GM21423 (cell line): Measurements from ENCODE around the gene SLC34A3.

Source experiments
- ATAC-seq: cut with Tn5 transposase; IDR thresholded peaks from one replicate; pipeline ENCODE4 v1.9.1; 2021; ENCODE audit warnings: mild to moderate bottlenecking, moderate library complexity; ENCODE audit not compliant: unreplicated experiment

SLC34A3 gene

GRCh38 chr9:137195525-137196220, 35.0 kb upstream of the SLC34A3 start:
- no peak for ATAC-seq

GRCh38 chr9:137198051-137198901, 32.4 kb upstream of the SLC34A3 start:
- ATAC-seq, result no peak

GRCh38 chr9:137198902-137199283, 31.8 kb upstream of the SLC34A3 start:
- no peak for ATAC-seq

GRCh38 chr9:137199411-137200121, 31.1 kb upstream of the SLC34A3 start:
- no peak for ATAC-seq

- ATAC-seq, result peak; percentile 82
Measured at GRCh38 chr9:137200311-137201204, 30.1 kb upstream of the SLC34A3 start, which contains the start of gene TPRN. Gene TPRN, minus strand, starts transcription at chr9:137200741. Its CDS starts 30 bp downstream, at chr9:137200711.

- ATAC-seq, result no peak
Measured at GRCh38 chr9:137201205-137201868, 29.4 kb upstream of the SLC34A3 start.

- ATAC-seq, result no peak
Measured at GRCh38 chr9:137202966-137203365, 27.7 kb upstream of the SLC34A3 start.

- ATAC-seq, result no peak
Measured at GRCh38 chr9:137204731-137205125, 26.0 kb upstream of the SLC34A3 start.

- peak; percentile 39 for ATAC-seq
Measured at GRCh38 chr9:137205126-137206069, 25.3 kb upstream of the SLC34A3 start, which contains the start of the genes NDOR1 and TMEM203. Gene NDOR1, plus strand, starts transcription at chr9:137205700. Its CDS starts 78 bp downstream, at chr9:137205778. Gene TMEM203, minus strand, starts transcription at chr9:137205648. Its CDS starts 234 bp downstream, at chr9:137205414.

GRCh38 chr9:137206602-137207001, 24.1 kb upstream of the SLC34A3 start:
- ATAC-seq, result no peak

- ATAC-seq, result no peak
Measured at GRCh38 chr9:137211532-137211931, 19.2 kb upstream of the SLC34A3 start.

- ATAC-seq, result no peak
Measured at GRCh38 chr9:137212520-137212919, 18.2 kb upstream of the SLC34A3 start.

GRCh38 chr9:137213160-137214060, 17.3 kb upstream of the SLC34A3 start:
- ATAC-seq, result no peak

GRCh38 chr9:137214620-137215019, 16.1 kb upstream of the SLC34A3 start:
- no peak for ATAC-seq

- ATAC-seq, result no peak
Measured at GRCh38 chr9:137215196-137215986, 15.3 kb upstream of the SLC34A3 start.

GRCh38 chr9:137216188-137216965, 14.3 kb upstream of the SLC34A3 start:
- no peak for ATAC-seq
